ENCODE data around the gene LRRN3. TPM values are rescaled to one million over a fixed set of nuclear protein-coding genes. Genes with fewer than 3 reads are reported as not detected.
A peak's percentile ranks its signal among the peaks of the same experiment; 100 is the strongest.

LRRN3 gene
- total RNA-seq, 1 donor from 2014 or later: not detected

- DNase-seq (ENCODE audit: low read depth) (no peak), FAIRE-seq (no peak)
- Histone ChIP-seq H3K27me3 (ENCODE audit: control insufficient read depth, insufficient read depth, low read length) (no peaks in the 10 kb centered on the region), H3K4me3 (ENCODE audit: low read depth, low read length) (no peak overlapping the region), H3K36me3 (ENCODE audit: control insufficient read depth, insufficient read depth, low read length) (no peaks in the 10 kb centered on the region)
- TF ChIP-seq CTCF (IDR thresholded peaks at IDR 0.05; ENCODE audit: insufficient read depth, low read length, severe bottlenecking): no peak
Observed at GRCh38 chr7:111150709-111151108, 59.8 kb downstream of the LRRN3 start.

GRCh38 chr7:111159426-111159825, 68.5 kb downstream of the LRRN3 start:
- no peak for FAIRE-seq

GRCh38 chr7:111160297-111160696, 69.4 kb downstream of the LRRN3 start:
- no peaks in the 10 kb centered on the region for H3K36me3 ChIP-seq (ENCODE audit: control insufficient read depth, insufficient read depth, low read length)
- peak; percentile 7 for DNase-seq (ENCODE audit: low read depth)
- TF ChIP-seq CTCF (IDR thresholded peaks at IDR 0.05; ENCODE audit: insufficient read depth, low read length, severe bottlenecking): no peak
- FAIRE-seq: no peak
- no peaks in the 10 kb centered on the region for H3K27me3 ChIP-seq (ENCODE audit: control insufficient read depth, insufficient read depth, low read length)
- no peak overlapping the region for H3K4me3 ChIP-seq (ENCODE audit: low read depth, low read length)

More at GRCh38 chr7:111159426-111159825, 68.5 kb downstream of the LRRN3 start:
- no peaks in the 10 kb centered on the region for H3K36me3 ChIP-seq (ENCODE audit: control insufficient read depth, insufficient read depth, low read length)
- no peak for TF ChIP-seq CTCF (IDR thresholded peaks at IDR 0.05; ENCODE audit: insufficient read depth, low read length, severe bottlenecking)
- peak; percentile 51 for DNase-seq (ENCODE audit: low read depth)
- no peaks in the 10 kb centered on the region for H3K27me3 ChIP-seq (ENCODE audit: control insufficient read depth, insufficient read depth, low read length)
- H3K4me3 ChIP-seq (ENCODE audit: low read depth, low read length): no peak overlapping the region

- H3K27me3 ChIP-seq (ENCODE audit: control insufficient read depth, insufficient read depth, low read length): no peaks in the 10 kb centered on the region
- no peak for TF ChIP-seq CTCF (IDR thresholded peaks at IDR 0.05; ENCODE audit: insufficient read depth, low read length, severe bottlenecking)
- no peaks in the 10 kb centered on the region for H3K36me3 ChIP-seq (ENCODE audit: control insufficient read depth, insufficient read depth, low read length)
- FAIRE-seq: no peak
- no peak for DNase-seq (ENCODE audit: low read depth)
- H3K4me3 ChIP-seq (ENCODE audit: low read depth, low read length): no peak overlapping the region
Observed at GRCh38 chr7:111162692-111163091, 71.8 kb downstream of the LRRN3 start.

GRCh38 chr7:111164442-111164841, 73.5 kb downstream of the LRRN3 start:
- Histone ChIP-seq H3K36me3 (ENCODE audit: control insufficient read depth, insufficient read depth, low read length) (no peaks in the 10 kb centered on the region), H3K27me3 (ENCODE audit: control insufficient read depth, insufficient read depth, low read length) (no peaks in the 10 kb centered on the region), H3K4me3 (ENCODE audit: low read depth, low read length) (no peak overlapping the region)
- DNase-seq (ENCODE audit: low read depth): no peak
- no peak for TF ChIP-seq CTCF (IDR thresholded peaks at IDR 0.05; ENCODE audit: insufficient read depth, low read length, severe bottlenecking)
- no peak for FAIRE-seq

- H3K4me3 ChIP-seq (ENCODE audit: low read depth, low read length): no peak overlapping the region
- FAIRE-seq: no peak
- DNase-seq (ENCODE audit: low read depth): no peak
- H3K36me3 ChIP-seq (ENCODE audit: control insufficient read depth, insufficient read depth, low read length): no peaks in the 10 kb centered on the region
- no peaks in the 10 kb centered on the region for H3K27me3 ChIP-seq (ENCODE audit: control insufficient read depth, insufficient read depth, low read length)
- TF ChIP-seq CTCF (IDR thresholded peaks at IDR 0.05; ENCODE audit: insufficient read depth, low read length, severe bottlenecking): no peak
Observed at GRCh38 chr7:111168182-111168581, 77.3 kb downstream of the LRRN3 start.

Measured in bronchial epithelial cell (primary cell).